Gastrocnemius medialis (tissue), 4 donors: ENCODE measurements around the gene GLYR1.

Experiments
- CTCF ChIP-seq, 5 experiments: fragments of 450-650 bp in 3 of 5; fragments of 200-600 bp in 2 of 5; sonication (generic) in 2 of 5; IDR thresholded peaks in 4 of 5; conservative IDR thresholded peaks in 1 of 5; 1 replicate in 4 of 5; 2 replicates in 1 of 5; pipeline ENCODE4 v1.5.1; 2016 to 2019; ENCODE audit warnings: antibody characterized with exemption in 5 of 5, mild to moderate bottlenecking in 3 of 5, moderate library complexity in 3 of 5
- POLR2A ChIP-seq, 2 donors: fragments of 450-650 bp; IDR thresholded peaks; one replicate each; pipeline ENCODE4 v1.6.1; 2017; ENCODE audit warnings: antibody characterized with exemption in 2 of 2, mild to moderate bottlenecking in 2 of 2, moderate library complexity in 2 of 2

- TF ChIP-seq CTCF (IDR thresholded peaks at IDR 0.05 in 4 of 5, conservative IDR thresholded peaks at IDR 0.05 in 1 of 5) (no peak), POLR2A (IDR thresholded peaks at IDR 0.05) (no peak)
Measured at GRCh38 chr16:4890026-4890425, 42.9 kb upstream of the GLYR1 start.
